ENCODE data around the gene ARRB1. TPM values are rescaled to one million over a fixed set of nuclear protein-coding genes. Genes with fewer than 3 reads are reported as not detected.

ARRB1 gene
- total and polyA plus RNA-seq, 10 of the 15 experiments (the other 5 are each of a cell fraction or from before 2014, with no cell fraction given) = 0.39 to 12.9 (median 1.7) TPM

DNA sequence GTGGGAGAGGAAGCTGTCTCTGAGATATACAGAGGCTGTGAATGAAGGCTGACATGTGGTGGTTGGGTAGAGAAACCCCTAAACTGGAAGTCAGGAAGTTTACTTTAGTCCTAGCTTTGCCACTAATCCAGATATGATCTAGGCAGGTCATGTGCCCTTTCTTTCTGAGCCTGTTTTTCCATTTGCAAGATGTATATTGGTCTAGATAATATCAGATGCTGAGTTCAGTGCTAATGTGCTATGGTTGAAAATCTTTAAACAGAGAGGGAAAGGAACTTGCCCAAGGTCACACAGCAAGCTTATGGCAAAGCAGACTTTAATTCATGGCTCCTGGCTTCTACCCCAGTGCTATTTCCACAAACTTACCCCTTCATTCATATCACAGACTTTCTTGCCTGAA lies 136.6 kb downstream of the ARRB1 start:
- Histone ChIP-seq H3K9ac (ENCODE audit: control insufficient read depth, insufficient read depth, low read length) (no peak overlapping the region), H3K4me3 (no peak overlapping the region), H3K27me3 (replicated peaks in 1 of 2; ENCODE audit: control insufficient read depth in 2 of 2, insufficient read depth in 2 of 2, low read length in 1 of 2) (no peaks in the 10 kb centered on the region), H2AFZ (ENCODE audit: control insufficient read depth, low read depth, low read length) (no peak overlapping the region), H4K20me1 (ENCODE audit: control insufficient read depth, insufficient read depth) (no peaks in the 10 kb centered on the region), H3K27ac (ENCODE audit: control insufficient read depth, insufficient read depth) (no peak overlapping the region), H3K79me2 (ENCODE audit: control insufficient read depth, insufficient read depth, low read length) (no peaks in the 10 kb centered on the region), H3K9me3 (replicated peaks; ENCODE audit: control insufficient read depth, insufficient read depth, low read length) (no peaks in the 10 kb centered on the region), H3K4me1 (ENCODE audit: control insufficient read depth, insufficient read depth, low read length) (no peaks in the 10 kb centered on the region), H3K36me3 (ENCODE audit: control insufficient read depth in 2 of 2, insufficient read depth in 2 of 2, low read length in 1 of 2) (no peaks in the 10 kb centered on the region), H3K4me2 (ENCODE audit: control insufficient read depth, insufficient read depth) (no peak overlapping the region)
- ChIA-PET CTCF (interaction anchor here (0.6 to 3.1 kb wide), 6 partner anchors 9 to 287 kb away, joined by 3 to 18 read pairs (median 4); no protein-coding TSS in a partner anchor), RAD21 (ENCODE audit: unreplicated experiment) (interaction anchor here (1.6 kb wide), 1 partner anchor 10 kb away, joined by 7 read pairs; no protein-coding TSS in a partner anchor), POLR2A (no interaction called here), SMC1A (ENCODE audit: uncharacterized antibody, unreplicated experiment) (interaction anchor here (1.1 kb wide), 1 partner anchor 72 kb away, joined by 3 read pairs; no protein-coding TSS in a partner anchor)
- intact Hi-C loops (cut with micrococcal nuclease; ENCODE audit: unreplicated experiment) (no loop called here), in situ Hi-C loops (cut with MboI) (no loop called here)
- BruUV-seq (replicated peaks) = no TSS peak
- TF ChIP-seq SREBF1 (IDR thresholded peaks at IDR 0.05; ENCODE audit: low read length) (no peak), ASH2L (IDR thresholded peaks at IDR 0.05; ENCODE audit: borderline replicate concordance, low read depth) (no peak), IKZF1 (conservative IDR thresholded peaks at IDR 0.05) (no peak), PRDM15 (CRISPR knock-in tag; IDR thresholded peaks at IDR 0.05) (no peak), ETV6 (conservative IDR thresholded peaks at IDR 0.05 in 1 of 2, IDR thresholded peaks at IDR 0.05 in 1 of 2; ENCODE audit: borderline replicate concordance in 1 of 2, low read depth in 1 of 2) (no peak), BACH1 (IDR thresholded peaks at IDR 0.05; ENCODE audit: borderline replicate concordance) (no peak), ZNF384 (IDR thresholded peaks at IDR 0.05; ENCODE audit: borderline replicate concordance, low read depth, low read length) (no peak)
- TF ChIP-seq, protein P1, sequence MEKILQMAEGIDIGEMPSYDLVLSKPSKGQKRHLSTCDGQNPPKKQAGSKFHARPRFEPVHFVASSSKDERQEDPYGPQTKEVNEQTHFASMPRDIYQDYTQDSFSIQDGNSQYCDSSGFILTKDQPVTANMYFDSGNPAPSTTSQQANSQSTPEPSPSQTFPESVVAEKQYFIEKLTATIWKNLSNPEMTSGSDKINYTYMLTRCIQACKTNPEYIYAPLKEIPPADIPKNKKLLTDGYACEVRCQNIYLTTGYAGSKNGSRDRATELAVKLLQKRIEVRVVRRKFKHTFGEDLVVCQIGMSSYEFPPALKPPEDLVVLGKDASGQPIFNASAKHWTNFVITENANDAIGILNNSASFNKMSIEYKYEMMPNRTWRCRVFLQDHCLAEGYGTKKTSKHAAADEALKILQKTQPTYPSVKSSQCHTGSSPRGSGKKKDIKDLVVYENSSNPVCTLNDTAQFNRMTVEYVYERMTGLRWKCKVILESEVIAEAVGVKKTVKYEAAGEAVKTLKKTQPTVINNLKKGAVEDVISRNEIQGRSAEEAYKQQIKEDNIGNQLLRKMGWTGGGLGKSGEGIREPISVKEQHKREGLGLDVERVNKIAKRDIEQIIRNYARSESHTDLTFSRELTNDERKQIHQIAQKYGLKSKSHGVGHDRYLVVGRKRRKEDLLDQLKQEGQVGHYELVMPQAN (conservative IDR thresholded peaks at IDR 0.05) = no peak
- ATAC-seq (no peak), DNase-seq (ENCODE audit: low read depth, low spot score) (no peak), FAIRE-seq (no peak)

Measured in GM12878 (cell line).